A549 (cell line): Measurements from ENCODE around the gene SPDYE6.

Source experiments
- EP300 ChIP-seq, 2 experiments: fragments of >200 bp; sonication (Bioruptor Twin); formaldehyde crosslinking; IDR thresholded peaks; 2 replicates in 1 of 2; 3 replicates in 1 of 2; pipeline ENCODE4 v1.6.1; 2016 to 2017
- HOXA7 ChIP-seq: fragments of 250-450 bp; sonication (Bioruptor Pico); IDR thresholded peaks from 2 replicates; pipeline ENCODE4 v1.5.0; 2020; ENCODE audit warnings: mild to moderate bottlenecking, moderate library complexity
- KDM5A ChIP-seq: fragments of 200-600 bp; sonication (generic); IDR thresholded peaks from 2 replicates; pipeline ENCODE4 v1.6.1; 2016; ENCODE audit warnings: antibody characterized with exemption, mild to moderate bottlenecking
- MAFK ChIP-seq: fragments of 450-650 bp; IDR thresholded peaks from 2 replicates; pipeline ENCODE4 v1.6.1; 2014; ENCODE audit not compliant: partially characterized antibody
- POLR2A ChIP-seq: IDR thresholded peaks from 2 replicates; pipeline ENCODE4 v1.6.1; 2012; ENCODE audit warnings: mild to moderate bottlenecking, low read length
- SREBF2 ChIP-seq: fragments of 450-650 bp; IDR thresholded peaks from 2 replicates; pipeline ENCODE4 v1.6.1; 2014; ENCODE audit warnings: mild to moderate bottlenecking, moderate library complexity
- ZNF302 ChIP-seq: fragments of 250-450 bp; sonication (Bioruptor Pico); IDR thresholded peaks from 2 replicates; pipeline ENCODE4 v1.9.0; 2021; ENCODE audit warnings: inconsistent platforms, mild to moderate bottlenecking, moderate library complexity
- TF ChIP-seq, protein P1 (sequence below): fragments of >200 bp; sonication (Bioruptor Twin); formaldehyde crosslinking; IDR thresholded peaks from 3 replicates; pipeline ENCODE4 v1.5.1; 2016
- TF ChIP-seq, protein P2 (sequence below): fragments of 200-600 bp; sonication (generic); IDR thresholded peaks from 2 replicates; pipeline ENCODE4 v1.6.1; 2016; ENCODE audit warnings: antibody characterized with exemption, mild to moderate bottlenecking, moderate library complexity
- TF ChIP-seq, protein P3 (sequence below): fragments of >200 bp; sonication (Bioruptor Twin); formaldehyde crosslinking; IDR thresholded peaks from 3 replicates; pipeline ENCODE4 v1.6.1; 2016
- TF ChIP-seq, protein P4 (sequence below): fragments of 450-650 bp; IDR thresholded peaks from 2 replicates; pipeline ENCODE4 v1.6.1; 2014; ENCODE audit warnings: antibody characterized with exemption

DNA sequence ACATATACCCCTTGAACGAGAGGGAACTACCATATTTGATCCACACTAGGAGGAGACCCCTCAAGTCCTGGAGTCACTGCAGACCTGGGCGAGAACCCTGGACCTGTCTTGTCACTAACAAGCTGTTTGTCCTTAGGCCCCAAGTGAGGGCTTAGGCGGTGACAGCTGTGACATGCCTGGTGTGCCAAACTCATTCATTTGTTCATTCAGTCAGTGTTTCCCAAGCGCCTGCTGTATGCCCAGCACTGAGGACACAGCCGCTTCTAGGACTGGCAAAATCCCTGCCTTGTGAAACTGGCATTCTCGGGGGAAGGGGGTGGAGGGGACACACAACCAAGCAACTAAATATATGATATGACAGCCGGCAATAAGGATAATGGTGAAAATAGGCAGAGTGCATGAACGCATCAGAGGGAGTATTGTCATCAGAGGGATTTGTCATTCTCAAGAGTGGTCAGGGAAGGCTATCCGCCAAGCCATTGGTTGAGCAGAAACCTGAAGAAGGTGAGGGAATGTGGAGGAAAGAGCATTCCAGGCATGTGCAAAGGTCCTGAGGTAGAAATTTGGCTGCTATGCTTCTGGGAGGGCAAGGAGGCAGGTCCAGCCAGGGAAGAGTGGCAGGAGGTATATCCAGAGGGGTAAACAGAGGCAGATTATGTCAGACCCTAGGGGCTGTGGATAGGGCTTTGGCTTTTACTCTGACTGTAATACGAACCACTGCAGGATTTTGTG is 58.6 kb downstream of the SPDYE6 start:
- TF ChIP-seq, protein P1, sequence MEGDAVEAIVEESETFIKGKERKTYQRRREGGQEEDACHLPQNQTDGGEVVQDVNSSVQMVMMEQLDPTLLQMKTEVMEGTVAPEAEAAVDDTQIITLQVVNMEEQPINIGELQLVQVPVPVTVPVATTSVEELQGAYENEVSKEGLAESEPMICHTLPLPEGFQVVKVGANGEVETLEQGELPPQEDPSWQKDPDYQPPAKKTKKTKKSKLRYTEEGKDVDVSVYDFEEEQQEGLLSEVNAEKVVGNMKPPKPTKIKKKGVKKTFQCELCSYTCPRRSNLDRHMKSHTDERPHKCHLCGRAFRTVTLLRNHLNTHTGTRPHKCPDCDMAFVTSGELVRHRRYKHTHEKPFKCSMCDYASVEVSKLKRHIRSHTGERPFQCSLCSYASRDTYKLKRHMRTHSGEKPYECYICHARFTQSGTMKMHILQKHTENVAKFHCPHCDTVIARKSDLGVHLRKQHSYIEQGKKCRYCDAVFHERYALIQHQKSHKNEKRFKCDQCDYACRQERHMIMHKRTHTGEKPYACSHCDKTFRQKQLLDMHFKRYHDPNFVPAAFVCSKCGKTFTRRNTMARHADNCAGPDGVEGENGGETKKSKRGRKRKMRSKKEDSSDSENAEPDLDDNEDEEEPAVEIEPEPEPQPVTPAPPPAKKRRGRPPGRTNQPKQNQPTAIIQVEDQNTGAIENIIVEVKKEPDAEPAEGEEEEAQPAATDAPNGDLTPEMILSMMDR = no peak
- TF ChIP-seq EP300 (IDR thresholded peaks at IDR 0.05) (no peak), POLR2A (no peak), KDM5A (no peak), ZNF302 (no peak), SREBF2 (no peak), HOXA7 (no peak), MAFK (no peak)
- TF ChIP-seq, protein P2, sequence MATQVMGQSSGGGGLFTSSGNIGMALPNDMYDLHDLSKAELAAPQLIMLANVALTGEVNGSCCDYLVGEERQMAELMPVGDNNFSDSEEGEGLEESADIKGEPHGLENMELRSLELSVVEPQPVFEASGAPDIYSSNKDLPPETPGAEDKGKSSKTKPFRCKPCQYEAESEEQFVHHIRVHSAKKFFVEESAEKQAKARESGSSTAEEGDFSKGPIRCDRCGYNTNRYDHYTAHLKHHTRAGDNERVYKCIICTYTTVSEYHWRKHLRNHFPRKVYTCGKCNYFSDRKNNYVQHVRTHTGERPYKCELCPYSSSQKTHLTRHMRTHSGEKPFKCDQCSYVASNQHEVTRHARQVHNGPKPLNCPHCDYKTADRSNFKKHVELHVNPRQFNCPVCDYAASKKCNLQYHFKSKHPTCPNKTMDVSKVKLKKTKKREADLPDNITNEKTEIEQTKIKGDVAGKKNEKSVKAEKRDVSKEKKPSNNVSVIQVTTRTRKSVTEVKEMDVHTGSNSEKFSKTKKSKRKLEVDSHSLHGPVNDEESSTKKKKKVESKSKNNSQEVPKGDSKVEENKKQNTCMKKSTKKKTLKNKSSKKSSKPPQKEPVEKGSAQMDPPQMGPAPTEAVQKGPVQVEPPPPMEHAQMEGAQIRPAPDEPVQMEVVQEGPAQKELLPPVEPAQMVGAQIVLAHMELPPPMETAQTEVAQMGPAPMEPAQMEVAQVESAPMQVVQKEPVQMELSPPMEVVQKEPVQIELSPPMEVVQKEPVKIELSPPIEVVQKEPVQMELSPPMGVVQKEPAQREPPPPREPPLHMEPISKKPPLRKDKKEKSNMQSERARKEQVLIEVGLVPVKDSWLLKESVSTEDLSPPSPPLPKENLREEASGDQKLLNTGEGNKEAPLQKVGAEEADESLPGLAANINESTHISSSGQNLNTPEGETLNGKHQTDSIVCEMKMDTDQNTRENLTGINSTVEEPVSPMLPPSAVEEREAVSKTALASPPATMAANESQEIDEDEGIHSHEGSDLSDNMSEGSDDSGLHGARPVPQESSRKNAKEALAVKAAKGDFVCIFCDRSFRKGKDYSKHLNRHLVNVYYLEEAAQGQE = no peak
- TF ChIP-seq, protein P3, sequence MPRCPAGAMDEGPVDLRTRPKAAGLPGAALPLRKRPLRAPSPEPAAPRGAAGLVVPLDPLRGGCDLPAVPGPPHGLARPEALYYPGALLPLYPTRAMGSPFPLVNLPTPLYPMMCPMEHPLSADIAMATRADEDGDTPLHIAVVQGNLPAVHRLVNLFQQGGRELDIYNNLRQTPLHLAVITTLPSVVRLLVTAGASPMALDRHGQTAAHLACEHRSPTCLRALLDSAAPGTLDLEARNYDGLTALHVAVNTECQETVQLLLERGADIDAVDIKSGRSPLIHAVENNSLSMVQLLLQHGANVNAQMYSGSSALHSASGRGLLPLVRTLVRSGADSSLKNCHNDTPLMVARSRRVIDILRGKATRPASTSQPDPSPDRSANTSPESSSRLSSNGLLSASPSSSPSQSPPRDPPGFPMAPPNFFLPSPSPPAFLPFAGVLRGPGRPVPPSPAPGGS = no peak
- TF ChIP-seq, protein P4, sequence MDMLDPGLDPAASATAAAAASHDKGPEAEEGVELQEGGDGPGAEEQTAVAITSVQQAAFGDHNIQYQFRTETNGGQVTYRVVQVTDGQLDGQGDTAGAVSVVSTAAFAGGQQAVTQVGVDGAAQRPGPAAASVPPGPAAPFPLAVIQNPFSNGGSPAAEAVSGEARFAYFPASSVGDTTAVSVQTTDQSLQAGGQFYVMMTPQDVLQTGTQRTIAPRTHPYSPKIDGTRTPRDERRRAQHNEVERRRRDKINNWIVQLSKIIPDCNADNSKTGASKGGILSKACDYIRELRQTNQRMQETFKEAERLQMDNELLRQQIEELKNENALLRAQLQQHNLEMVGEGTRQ = no peak
